Dermis microvascular lymphatic vessel endothelial cell (primary cell): ENCODE data around the gene MYBPH. TPM values are rescaled to one million over a fixed set of nuclear protein-coding genes. Genes with fewer than 3 reads are reported as not detected.

Experiments
- DNase-seq, 2 donors: peaks; one replicate each; pipeline versions ENCODE4 v3.0.0 to v3.0.0-alpha.2; 2010; ENCODE audit warnings: low read depth in 2 of 2
- total RNA-seq: library from RNA; depleted of rRNA; stranded (reverse); fragments of >200 nt; gene quantifications from 2 replicates; pipeline ENCODE4 v1.2.1, GENCODE V29; 2014

The MYBPH gene
- total RNA-seq, 1 donor from 2014 or later: not detected

DNA sequence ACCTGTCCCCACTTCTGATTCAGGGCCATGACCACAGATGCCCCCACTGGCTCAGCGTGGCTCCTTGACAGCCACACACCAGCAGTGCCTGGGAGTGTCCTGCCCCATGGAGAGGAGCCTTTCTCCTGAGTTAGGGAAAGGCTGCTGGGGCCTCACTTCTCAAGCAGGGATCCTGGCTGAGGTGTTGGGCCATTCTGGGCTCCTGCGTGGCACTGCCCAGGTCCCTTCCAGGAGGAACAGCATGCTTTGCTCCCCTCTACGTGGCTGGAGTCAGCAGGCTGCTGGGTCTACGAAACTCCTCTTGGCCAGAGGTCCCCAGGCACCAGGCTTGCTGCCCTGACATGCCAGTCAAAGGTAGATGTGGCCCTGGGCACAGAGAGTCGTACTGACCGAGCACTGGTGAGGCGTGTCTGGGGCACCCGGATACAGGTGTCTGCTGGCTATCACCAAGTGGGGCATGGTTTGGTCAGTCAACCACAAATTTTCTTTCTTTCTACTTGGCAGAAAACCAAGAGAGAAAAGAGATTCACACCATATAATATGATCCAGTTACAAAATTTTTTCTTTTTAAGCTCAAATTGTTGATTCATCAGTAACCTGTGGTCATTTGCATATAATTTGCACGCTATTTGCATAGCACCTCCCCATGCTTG lies 44.0 kb downstream of the MYBPH start:
- DNase-seq: no peak

DNA sequence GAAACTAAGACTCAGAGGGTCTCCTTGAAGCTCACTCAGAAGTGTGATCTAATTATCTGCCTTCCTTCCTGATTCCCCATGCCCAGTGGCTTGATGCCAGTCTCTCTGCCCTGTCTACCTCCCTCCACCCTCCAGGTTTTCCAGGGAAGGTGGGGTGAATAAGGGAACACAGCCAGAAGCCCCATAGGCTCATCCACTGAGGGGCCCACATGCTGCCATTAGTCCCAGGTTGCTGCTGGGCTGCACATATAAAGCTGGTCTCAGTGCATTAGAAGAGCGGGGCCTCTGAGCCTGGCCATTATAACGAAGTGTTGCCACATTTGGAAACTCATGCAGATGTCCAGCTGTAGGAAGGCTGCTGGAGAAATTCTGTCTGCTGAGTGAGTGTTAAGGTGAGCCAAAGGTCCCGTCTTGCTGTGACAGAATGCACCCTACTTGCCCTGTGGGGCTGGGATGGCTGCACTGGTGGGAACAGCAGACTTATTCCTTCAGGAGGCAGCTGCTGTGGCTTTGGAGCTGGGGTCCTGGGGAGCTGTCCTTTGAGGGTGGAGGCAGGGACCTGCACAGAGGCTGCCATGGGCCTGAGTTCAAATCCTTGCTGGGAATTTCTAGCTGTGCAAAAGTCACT lies 45.2 kb downstream of the MYBPH start:
- no peak for DNase-seq

DNA sequence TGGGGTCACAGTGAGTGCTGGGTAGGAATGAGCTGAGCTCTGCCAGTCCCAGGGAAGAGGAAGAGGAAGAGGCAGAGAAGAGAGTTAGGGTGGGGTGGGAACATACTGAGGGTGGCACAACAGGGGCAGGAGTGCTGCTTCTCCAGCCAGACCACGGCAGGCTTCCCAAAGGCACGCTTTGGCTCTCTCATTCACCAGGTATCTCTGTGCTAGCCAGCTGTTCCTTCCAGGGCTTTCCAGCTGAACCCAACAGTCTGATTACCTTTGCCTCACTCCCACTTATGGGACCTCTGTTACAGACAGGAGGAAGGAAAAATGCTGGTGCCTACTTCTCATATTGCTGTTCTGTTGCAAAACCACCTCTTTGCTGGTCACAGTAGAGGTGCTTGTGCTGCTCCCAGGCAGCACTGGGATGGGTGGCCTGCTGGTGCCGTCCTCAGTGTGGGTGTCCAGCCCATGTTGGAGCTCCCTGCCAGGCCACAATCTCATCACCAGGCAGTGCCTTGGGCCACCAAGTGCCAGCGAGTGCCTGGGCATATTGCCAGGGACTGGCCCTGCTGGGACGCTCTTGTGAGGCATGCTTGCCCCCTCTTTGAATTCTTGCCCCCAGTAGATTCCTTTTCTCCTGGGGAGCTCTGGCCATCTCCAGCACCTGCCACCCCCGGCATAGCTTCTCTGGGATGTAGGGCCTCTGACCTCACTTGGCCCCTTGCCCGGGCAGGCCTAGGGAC lies 46.0 kb downstream of the MYBPH start:
- DNase-seq: no peak

DNA sequence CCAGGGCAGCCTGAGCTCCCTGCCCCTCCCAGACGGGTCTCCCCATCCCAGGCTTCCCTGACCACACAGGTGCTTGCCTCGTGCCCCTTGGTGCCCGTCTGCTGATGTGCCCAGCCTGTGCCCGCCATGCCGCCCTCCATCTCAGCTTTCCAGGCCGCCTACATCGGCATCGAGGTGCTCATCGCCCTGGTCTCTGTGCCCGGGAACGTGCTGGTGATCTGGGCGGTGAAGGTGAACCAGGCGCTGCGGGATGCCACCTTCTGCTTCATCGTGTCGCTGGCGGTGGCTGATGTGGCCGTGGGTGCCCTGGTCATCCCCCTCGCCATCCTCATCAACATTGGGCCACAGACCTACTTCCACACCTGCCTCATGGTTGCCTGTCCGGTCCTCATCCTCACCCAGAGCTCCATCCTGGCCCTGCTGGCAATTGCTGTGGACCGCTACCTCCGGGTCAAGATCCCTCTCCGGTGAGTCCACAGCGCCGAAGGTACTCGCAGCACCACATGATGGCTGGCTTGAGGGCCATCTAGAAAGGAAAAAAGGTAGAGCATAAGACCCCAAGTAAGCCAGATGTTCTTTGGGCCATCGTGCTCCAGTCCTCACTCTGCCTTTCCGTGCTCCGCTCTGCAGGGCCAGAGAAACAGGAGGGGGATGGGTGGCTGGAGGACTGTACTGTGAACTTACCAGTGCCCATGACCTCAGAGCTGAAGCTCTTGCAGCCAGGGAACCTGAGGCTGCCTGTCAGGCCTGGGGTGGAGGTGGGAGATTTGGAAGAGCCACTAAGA lies 46.7 kb downstream of the MYBPH start:
- no peak for DNase-seq

DNA sequence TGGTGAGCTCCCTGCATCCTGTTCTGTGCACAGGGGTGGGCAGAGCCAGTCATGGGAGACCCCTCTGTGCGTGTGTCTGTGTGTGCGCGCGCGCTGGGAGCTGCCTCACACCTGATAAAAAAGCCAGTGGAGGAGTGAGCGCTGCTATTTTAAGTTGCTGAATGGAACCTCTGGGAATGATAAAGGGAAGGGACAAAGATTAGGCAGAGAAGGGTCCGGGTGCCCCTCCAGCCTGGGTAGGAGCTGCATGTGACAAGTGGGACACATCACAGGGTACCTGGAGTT lies 47.3 kb downstream of the MYBPH start:
- DNase-seq: no peak

DNA sequence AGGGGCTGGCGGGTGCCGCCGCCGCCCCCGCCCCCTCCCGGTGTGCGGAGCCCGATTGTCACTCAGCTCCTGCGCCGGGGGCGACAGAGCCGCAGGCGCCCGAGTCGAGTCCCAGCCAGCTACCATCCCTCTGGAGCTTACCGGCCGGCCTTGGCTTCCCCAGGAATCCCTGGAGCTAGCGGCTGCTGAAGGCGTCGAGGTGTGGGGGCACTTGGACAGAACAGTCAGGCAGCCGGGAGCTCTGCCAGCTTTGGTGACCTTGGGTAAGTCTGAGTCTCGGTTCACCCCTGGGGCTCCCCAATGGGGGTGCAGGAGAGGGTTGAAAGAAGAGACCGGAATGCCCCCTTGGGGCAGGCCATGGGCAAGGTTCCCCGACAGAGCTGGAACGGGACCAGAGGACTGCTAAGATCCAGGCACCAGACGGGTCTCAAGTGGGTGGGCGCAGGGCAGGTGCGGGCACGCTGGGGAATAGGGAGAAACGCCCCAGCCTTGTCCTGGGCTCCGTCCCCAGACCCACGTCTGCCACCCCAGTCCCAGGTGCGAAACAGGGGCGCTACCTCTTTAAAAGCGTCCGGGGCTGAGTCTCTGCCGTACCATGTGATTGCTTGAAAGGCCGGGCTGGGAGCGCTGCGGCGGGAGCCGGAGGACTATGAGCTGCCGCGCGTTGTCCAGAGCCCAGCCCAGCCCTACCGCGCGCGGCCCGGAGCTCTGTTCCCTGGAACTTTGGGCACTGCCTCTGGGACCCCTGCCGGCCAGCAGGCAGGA lies 47.8 kb downstream of the MYBPH start, which contains the start of gene ADORA1:
Gene ADORA1 (plus strand): TSS at position 61 of the 765 bp plus-strand sequence. CDS start 1,116 bp downstream, outside the sequence.
- no peak for DNase-seq

DNA sequence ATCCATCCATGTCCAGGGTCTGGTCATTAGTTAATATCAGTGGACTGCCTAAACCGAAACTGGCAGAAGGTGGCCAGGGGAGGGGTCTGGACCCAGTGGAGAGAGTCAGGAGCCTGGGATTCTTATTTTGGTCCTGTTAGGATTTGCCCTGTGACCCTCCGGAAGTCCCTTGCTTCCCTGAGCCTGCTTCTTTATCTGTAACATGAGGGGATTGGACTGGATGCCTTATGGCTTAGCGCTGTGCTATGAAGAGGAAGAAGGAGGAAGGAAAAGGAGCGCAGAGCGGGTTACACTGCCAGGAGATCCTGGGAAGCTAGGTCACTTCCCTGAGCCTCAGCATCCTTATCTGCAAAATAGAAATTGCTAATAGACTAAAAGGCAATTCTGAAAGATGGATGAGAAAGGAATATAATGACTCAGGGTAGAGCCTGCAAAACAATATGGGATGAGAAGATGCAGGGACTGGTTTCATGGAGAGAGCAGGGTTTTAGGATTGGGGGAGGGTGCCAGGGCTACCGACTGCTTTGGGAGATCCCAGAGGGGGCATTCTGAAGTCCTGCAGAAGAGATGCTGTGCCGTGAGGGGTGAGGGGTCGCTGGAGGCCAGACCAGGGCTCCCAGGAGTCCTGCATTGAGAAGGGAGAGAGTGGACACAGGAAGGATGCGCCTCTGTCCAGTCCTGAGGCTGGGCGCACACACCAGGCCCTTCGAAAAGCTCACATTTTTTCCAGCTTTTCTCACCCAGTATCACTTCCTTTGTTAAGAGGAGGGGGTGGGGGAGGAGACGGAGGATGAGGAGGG lies 48.6 kb downstream of the MYBPH start:
- no peak for DNase-seq

DNA sequence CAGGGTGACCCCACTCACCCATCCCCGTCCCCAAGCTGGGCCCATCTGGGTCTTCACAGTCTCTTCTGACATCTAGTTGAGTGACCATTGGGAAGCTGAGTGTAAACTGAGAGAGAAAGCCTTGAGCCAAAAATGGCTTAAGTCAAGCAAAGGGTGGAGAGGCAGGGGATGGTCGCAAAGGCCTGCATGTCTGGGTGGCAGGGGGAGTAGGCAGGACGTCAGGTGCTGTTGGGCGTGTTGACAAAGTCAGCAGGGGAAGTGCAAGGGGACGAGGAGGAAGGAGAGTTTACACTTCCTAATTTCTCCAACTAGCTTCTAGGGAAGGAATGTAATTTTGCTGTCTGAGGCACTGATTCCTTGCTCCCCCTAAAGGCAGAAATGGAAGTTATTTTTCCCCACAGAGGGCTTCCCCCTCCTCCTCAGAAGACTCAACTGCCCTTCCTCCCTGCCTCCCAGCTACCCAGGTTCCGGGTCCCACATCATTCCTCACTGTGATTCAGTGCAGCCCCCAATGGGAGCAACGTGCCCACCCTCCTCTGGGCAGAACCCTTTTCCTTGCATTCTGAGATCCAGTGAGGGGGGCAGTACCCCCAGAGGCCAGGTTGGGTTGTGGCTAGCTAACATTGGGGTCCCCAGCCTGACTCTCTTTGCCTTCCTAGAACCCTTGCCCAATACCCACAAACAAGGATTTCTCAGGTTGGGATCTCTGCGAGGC lies 49.3 kb downstream of the MYBPH start:
- no peak for DNase-seq

DNA sequence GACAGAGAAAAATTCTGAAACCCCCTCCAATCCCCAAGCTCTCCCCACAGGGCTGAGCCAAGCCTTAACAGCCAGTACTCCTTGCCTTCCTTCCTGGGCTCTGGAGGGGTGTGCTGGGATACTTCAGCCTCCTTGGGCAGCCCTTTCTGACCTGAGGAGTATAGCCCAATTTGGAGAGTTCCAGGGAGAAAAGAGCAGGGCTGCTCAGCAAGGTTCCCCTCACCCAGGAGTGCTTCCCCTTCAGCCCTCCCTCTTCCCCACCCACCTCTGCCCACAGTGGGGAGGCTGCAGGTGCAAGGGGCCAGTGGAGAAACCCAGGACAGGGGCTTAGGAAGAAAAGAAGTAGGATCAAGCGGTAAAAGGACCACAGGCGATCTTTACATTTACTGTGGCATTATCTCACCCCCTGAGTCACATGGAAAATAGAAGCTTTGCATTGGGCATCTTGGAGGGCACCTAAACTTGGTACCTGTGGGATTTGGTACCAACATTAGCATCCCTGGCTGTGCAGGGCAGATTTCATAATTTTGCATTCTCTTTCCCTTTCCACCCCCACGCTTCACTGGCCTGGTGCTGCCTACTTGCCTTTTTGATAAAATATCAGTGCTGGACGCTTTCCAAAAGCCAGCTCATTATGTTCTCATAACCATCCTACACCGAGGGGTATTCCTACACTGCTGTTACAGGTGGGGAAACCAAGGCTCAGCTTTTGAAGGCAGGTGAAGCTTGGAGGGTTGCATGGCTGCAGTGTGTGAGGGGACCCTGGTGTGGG lies 50.9 kb downstream of the MYBPH start:
- no peak for DNase-seq

DNA sequence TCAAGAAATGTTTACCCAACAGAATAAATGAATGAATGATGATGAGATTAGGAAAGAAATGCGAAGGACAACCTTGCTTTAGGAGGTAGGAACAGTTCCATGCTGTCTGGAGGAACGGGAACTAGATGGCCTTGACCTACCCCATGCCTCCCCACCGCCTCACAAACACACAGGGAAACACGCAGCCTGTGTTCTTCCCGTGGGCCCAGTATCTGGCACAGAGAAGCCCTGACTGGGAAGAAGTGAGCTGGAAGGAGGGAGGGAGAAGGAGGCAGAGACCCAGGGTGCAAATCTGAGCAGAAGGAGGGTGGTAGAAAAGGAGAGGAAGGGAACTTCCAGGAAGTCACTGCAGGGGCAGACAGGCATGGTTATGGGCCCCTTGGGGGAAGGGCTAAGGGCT lies 51.6 kb downstream of the MYBPH start:
- no peak for DNase-seq

DNA sequence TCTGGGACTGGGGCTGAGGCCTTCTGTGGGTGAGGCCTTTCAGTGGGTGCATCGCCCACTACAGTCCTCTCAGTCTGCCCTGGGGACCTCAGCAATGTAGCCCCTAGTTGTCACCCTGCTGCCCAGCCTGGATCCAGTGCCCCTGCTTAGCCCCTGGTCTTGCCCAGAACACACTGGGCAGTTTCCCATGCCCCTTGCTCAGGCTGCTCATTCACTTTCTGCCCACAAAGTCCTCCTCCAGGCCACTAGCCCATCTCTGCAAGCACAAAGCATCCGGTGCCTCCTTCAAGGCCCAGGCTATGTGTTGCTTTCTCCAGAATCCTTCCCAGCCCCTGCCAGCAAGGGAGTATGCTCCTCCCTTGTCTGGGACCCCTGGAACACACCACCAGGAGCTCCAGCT lies 53.5 kb downstream of the MYBPH start:
- no peak for DNase-seq

DNA sequence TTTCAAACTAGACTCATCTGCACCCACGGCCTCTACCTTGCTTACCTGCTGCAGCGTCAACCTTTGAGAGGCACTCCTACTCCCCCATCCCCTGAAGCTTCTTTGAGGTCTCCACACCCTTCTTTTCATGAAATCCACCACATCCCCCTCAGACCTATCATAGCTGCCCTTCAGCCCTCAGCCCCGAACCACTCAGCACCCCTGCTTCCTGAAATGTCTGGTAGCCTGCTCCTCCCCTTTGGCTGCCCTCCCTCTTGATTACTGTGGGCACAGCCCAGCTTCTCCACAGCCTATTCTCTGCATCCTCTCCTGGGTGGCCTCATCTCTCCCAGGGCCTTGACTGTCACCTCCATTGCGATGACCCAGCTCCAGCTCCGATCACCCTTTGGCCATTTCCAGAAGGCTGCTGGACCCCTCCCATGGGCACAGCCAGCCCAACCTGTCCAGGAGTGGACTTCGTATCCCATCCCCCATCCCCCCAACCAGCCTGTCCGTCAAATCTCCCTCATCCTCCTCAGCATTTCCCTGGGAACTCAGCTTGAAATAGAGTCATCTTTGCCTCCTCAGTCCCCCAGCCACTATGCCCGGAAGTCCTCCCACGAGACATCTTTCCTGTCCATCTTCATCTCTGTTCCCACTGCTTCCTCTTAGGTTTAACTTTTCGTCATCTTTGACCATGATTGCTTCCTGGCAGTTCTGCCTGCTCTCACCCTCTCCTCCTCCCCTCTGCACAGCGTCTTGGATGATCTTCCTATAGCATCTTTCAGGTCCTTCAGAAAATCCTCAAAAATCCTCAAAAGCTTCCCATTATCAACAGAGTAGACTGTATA lies 54.2 kb downstream of the MYBPH start:
- DNase-seq: no peak

DNA sequence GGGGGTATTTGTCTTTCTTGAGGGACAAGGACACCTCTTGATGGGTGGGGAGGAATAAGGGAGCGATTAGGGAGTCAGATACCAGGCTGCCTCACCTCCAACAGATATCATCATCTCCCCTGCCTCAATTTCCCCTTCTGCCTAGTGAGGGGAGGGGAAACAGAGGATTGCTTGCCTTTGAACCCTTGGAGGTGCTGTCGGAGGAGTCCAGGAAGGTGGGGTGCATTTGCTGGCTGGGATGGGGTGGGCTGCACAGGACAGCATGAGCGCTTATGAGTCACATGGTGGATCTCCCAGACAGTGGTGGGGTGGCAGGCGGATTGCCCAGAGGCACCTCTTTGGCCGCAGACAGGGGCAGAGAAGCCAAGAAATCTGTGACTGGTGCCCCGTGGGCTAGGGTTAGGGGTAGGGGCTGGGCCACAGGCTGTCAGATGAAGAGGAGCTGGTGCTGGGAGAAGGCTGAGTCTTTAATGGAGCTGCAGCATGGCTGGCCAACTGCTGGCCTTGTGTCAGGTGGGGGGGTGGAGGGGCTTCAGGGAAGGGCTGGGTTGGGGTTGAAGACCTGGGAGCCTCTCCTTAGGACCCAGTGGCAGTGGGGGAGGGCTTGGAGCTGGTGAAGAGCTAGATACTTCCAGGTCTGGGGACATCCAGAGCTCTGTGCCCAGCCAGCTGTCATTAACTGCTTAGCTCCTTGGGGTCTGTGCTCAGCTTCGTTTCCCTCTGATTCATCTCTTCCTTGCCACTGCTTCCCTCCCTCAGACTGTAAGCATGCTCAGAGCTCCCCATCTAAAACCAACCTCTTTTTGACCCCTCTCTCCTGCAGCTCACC lies 55.1 kb downstream of the MYBPH start:
- no peak for DNase-seq
